HG02870 (cell line): ENCODE data around the gene CFAP61.
A peak's percentile ranks its signal among the peaks of the same experiment; 100 is the strongest.

Source experiments
- ATAC-seq: cut with Tn5 transposase; IDR thresholded peaks from one replicate; pipeline ENCODE4 v1.9.1; 2021; ENCODE audit warnings: mild to moderate bottlenecking, moderate library complexity; ENCODE audit not compliant: unreplicated experiment

Gene CFAP61

GRCh38 chr20:20027284-20027683 is 25.0 kb upstream of the CFAP61 start:
- ATAC-seq: no peak

GRCh38 chr20:20031790-20032189 is 20.5 kb upstream of the CFAP61 start:
- no peak for ATAC-seq

GRCh38 chr20:20034486-20034885 is 17.8 kb upstream of the CFAP61 start:
- ATAC-seq: no peak

- no peak for ATAC-seq
These were observed 15.6 kb upstream of the CFAP61 start for GRCh38 chr20:20036756-20037155.

- no peak for ATAC-seq
These were observed 14.4 kb upstream of the CFAP61 start for GRCh38 chr20:20037960-20038359.

GRCh38 chr20:20038586-20038985 is 13.7 kb upstream of the CFAP61 start:
- no peak for ATAC-seq

- ATAC-seq: no peak
These were observed 12.5 kb upstream of the CFAP61 start for GRCh38 chr20:20039752-20040387.

- peak; percentile 17 for ATAC-seq
These were observed 612 bp upstream of the CFAP61 start for GRCh38 chr20:20051767-20052073.

GRCh38 chr20:20060234-20060998 is 8.1 kb downstream of the CFAP61 start:
- ATAC-seq: no peak

- no peak for ATAC-seq
These were observed 11.8 kb downstream of the CFAP61 start for GRCh38 chr20:20063941-20064702.

- no peak for ATAC-seq
These were observed 13.0 kb downstream of the CFAP61 start for GRCh38 chr20:20065361-20065760.

GRCh38 chr20:20070871-20071726 is 18.8 kb downstream of the CFAP61 start:
- no peak for ATAC-seq

GRCh38 chr20:20073801-20074371 is 21.6 kb downstream of the CFAP61 start:
- no peak for ATAC-seq

- no peak for ATAC-seq
These were observed 22.7 kb downstream of the CFAP61 start for GRCh38 chr20:20075032-20075431.

GRCh38 chr20:20076297-20077065 is 24.1 kb downstream of the CFAP61 start:
- ATAC-seq: no peak

- no peak for ATAC-seq
These were observed 25.7 kb downstream of the CFAP61 start for GRCh38 chr20:20078041-20078440.

- no peak for ATAC-seq
These were observed 26.9 kb downstream of the CFAP61 start for GRCh38 chr20:20079102-20079784.

GRCh38 chr20:20083807-20084206 is 31.5 kb downstream of the CFAP61 start:
- ATAC-seq: peak; percentile 63

GRCh38 chr20:20084296-20084752 is 32.0 kb downstream of the CFAP61 start:
- ATAC-seq: no peak
